Gastroesophageal sphincter (tissue), 3 donors: ENCODE measurements around the gene TMEM209.

Experiments
- EP300 ChIP-seq: sonication (generic); formaldehyde crosslinking; IDR thresholded peaks from one replicate; pipeline ENCODE4 v1.6.1; 2017; ENCODE audit warnings: antibody characterized with exemption, mild to moderate bottlenecking
- POLR2A ChIP-seq, 2 donors: fragments of 450-650 bp; IDR thresholded peaks; one replicate each; pipeline ENCODE4 v1.6.1; 2017; ENCODE audit warnings: antibody characterized with exemption in 2 of 2, mild to moderate bottlenecking in 2 of 2, moderate library complexity in 1 of 2
- TF ChIP-seq, protein P1 (sequence below), 4 experiments: fragments of 200-600 bp in 2 of 4; fragments of 450-650 bp in 2 of 4; sonication (generic) in 1 of 4; IDR thresholded peaks; one replicate each; pipeline ENCODE4 v1.5.1; 2017 to 2019; ENCODE audit warnings: antibody characterized with exemption in 4 of 4, mild to moderate bottlenecking in 2 of 4, moderate library complexity in 2 of 4

DNA sequence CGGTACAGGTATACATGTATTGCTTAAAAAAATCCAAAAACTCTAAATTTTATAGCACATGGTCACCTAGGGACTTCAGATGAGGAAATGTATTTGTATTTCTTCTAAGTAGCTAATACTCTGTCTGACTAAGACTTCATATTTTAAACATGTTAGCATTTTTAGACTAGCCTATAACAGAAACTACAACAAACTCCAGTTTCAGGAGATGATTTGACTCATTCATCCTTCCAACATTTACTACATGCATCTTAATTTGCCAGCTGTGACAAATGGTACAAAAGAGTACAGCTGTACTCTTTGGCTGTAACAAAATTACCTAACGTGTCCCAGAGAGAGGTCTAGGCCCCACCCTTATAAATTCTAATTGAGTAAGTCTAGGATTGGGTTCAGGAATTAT, 22.2 kb downstream of the TMEM209 start:
- TF ChIP-seq, protein P1, sequence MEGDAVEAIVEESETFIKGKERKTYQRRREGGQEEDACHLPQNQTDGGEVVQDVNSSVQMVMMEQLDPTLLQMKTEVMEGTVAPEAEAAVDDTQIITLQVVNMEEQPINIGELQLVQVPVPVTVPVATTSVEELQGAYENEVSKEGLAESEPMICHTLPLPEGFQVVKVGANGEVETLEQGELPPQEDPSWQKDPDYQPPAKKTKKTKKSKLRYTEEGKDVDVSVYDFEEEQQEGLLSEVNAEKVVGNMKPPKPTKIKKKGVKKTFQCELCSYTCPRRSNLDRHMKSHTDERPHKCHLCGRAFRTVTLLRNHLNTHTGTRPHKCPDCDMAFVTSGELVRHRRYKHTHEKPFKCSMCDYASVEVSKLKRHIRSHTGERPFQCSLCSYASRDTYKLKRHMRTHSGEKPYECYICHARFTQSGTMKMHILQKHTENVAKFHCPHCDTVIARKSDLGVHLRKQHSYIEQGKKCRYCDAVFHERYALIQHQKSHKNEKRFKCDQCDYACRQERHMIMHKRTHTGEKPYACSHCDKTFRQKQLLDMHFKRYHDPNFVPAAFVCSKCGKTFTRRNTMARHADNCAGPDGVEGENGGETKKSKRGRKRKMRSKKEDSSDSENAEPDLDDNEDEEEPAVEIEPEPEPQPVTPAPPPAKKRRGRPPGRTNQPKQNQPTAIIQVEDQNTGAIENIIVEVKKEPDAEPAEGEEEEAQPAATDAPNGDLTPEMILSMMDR (IDR thresholded peaks at IDR 0.05): no peak
- no peak for TF ChIP-seq POLR2A (IDR thresholded peaks at IDR 0.05)
- TF ChIP-seq EP300: no peak
